NAMALWA (cell line): ENCODE data around the gene ANAPC10.
"Not testable (repeated sequence)": the region's sequence is repeated elsewhere in the genome, so short reads cannot be mapped to it uniquely, and the experiment has no call there.

Experiments
- DNase-seq: peaks from one replicate; pipeline ENCODE4 v3.0.0-alpha.2; 2015; ENCODE audit warnings: low spot score

ANAPC10 gene, protein sequence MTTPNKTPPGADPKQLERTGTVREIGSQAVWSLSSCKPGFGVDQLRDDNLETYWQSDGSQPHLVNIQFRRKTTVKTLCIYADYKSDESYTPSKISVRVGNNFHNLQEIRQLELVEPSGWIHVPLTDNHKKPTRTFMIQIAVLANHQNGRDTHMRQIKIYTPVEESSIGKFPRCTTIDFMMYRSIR

DNA sequence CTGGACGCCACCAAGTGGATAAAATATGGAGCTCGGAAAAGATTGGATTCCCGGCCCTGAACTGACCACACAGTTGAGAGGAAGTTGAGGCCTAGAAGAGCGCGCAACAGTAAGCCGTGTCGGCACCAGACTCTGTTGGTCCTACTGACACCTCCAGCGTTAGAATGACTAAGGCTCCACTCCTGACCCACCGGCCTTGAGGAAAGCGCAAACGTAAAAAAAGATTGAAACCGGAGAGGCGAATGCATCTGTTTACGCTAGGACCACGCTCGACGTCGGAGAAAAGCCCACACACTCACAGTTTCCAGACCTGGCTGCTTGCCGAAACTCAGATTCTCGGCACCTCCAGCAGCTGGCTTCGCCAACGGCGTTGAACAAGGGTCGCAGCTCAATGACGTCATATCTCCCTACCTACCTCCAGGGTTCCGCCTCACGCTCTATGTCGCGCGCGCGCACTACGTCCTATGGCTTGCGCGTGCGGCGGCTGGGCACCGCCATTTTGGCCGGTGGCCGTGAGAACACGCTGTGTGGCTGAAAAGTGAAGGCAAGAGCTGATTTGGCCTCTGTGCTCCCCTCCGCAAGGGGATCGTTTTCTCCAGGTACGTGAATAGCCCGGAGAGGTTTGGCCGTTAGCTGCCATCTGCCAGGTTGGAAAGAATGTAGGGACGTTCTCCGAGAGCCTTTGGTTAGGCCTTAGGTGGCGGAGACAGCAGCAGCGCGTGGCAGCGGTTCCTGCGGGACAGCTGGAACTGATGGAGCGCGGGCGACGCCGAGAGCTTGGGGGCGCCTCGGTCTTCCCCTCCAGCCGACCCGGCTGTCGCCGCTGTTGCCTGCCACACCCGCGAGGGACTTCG is at the start of gene ANAPC10, which contains the start of gene ABCE1:
Gene ANAPC10 (minus strand): TSS at position 376 of the 854 bp plus-strand sequence. CDS start 2,097 bp downstream, outside the sequence.
Gene ABCE1 (plus strand): TSS at position 491 of the 854 bp plus-strand sequence. CDS start 6,102 bp downstream, outside the sequence.
- DNase-seq = peak; percentile 99

DNA sequence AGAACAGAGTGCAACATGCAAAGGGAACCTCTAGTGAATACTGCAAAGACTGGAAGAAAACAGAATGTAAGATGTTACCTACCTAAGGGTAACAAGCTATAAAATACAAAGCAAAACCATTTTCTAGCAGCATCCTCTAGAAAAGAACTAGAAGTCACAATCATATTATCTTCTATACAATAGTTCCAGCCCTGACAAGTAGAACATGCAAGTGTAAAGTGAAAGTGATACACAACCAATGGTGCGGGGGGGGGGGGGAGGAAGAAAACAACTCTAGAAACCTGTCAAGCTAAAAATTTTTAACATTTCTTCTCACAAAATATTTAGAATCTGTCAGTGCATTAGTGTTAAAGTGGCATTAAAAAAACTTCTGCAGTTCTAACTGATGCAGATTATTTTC is 38.2 kb upstream of the ANAPC10 start:
- not testable (repeated sequence) for DNase-seq

DNA sequence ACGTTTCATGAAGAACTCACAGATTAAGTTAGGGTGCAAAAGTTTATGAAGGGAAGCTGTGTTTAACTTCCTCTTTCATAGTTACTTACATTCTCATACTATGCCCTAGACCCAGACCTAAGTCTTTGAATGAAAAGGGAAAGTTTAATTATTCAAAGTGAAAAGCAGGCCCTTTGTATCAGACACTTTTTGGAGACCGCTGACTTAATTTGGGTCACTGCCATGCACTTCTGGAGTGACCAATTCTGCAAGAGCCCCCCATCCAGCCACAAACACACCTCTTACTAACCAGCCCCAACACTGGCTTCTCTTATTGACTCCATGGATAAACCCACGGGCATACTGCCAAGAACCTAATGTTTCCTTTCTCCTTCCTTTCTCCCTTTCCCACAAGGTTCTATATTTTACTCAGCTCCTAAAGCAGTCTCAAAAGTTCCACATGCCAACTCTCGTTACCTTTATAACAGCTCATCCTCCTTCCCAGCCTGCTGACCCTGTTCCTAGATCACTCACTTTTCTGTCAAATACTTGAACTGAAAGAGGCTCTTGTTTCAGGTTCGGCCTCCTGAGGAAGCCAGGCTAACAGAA is 34.6 kb upstream of the ANAPC10 start:
- peak; percentile 44 for DNase-seq

DNA sequence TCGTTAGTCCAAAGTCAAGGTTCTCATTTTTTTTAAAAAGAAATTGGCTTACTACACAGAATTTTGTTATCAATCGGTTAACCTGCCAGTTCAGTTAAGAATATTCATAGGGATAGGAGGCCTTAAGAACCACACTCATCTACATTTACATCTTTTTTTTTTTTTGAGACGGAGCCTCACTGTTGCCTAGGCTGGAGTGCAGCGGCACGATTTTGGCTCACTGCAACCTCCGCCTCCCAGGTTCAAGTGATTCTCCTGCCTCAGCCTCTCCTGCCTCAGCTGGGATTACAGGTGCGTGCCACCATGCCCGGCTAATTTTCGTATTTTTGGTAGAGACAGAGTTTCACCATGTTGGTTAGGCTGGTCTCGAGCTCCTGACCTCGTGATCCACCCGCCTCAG is 33.9 kb upstream of the ANAPC10 start:
- no peak for DNase-seq

DNA sequence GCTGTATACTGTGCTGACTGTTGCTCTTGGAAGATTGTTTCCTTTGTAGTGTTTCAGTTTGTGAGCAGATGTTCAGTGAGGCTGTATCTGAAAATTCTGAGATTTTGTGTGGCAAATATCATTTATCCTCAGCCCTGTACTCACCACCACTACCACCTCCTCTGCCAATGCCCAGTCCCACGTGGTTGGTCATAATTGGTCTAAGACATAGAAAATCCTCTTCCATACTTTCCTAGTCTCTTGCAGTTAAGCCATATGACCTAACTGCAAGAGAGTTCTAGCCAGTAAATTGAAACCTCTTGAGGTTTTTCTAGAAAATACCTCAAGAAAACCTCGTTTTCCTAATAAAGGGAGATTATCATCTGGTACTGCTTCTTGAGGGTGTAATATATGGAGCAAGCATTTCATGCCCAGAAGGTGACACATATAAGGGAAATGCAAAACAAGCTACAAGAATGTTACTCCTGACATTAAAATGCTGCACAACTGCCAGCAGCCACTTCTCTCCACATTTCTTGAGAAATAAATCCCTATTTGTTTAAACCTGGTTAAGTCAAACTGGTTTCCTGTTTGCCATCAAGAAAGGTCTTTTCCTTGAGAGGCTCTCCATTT is 32.9 kb upstream of the ANAPC10 start:
- DNase-seq = peak; percentile 19

DNA sequence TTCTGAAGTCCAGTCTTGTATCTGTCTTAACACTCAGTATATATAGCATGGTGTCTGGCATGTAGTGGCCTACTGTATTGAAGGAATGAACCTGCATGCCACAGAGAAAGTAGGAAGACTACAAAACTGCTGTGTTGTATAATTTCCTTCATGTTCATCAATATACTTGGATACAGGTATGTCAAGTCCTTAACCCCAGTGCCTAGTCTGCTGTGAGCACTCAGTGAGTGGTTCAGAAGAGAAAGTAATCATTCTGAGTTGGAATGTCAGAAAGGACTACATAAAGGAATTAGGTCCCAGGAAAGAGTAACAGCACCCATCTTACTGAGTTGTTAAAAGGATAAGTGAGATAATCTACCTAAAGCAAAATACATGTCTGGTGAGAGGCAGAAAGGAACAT is 32.1 kb upstream of the ANAPC10 start:
- DNase-seq = peak; percentile 14

DNA sequence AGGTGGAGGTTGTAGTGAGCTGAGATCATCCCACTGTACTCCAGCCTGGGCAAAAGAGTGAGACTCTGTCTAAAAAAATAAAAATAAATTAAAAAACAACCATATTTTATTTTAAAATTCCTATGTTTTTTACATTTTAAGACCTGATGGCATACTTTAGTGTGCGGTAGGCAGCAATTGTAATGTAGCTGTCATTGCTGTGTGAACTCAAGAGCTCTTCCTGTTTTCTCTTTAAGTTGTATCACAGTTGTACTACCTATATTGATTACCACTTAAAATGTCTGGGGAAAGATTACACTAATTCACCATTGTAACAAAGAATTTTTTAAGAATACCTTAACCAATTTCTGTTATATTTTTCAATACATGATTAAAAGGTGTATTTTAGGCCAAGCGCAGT is 27.4 kb upstream of the ANAPC10 start:
- no peak for DNase-seq

DNA sequence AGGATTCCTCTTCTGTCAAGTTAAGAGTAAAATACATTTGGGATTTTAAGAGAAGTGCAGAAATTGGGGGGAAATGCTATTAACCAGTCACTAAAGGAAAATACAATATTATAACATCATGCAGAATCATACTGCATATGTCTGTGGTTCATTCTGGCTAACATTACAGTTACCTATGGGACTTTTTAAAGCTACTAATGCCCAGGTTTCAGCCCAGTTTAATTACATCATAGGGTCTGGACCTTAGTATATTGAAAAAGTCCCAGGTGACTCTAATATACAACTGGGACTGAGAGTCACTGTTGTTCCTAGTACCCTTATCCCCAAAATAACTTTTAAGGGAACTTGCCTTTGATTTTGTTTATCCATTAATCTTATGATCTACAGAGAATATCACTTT is 10.1 kb upstream of the ANAPC10 start:
- DNase-seq = no peak

DNA sequence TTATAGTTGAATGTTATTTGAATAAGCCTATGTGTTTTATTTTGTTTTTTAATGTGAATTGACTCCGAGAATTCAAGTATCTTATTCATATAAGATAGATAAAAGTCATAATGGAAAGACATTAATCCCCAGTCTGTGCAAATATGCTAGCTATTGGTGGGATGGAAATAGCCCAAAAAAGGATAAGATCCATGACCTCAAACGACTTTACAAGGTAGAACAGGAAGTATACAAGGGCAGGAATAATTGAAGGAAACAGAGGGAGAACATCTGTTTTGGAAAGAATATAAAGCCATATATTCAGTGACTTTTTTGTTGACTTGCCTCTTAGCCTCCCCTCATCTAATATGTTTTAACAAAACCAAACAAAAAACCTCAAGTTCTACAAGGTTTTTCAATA is 9.1 kb upstream of the ANAPC10 start:
- DNase-seq = no peak

DNA sequence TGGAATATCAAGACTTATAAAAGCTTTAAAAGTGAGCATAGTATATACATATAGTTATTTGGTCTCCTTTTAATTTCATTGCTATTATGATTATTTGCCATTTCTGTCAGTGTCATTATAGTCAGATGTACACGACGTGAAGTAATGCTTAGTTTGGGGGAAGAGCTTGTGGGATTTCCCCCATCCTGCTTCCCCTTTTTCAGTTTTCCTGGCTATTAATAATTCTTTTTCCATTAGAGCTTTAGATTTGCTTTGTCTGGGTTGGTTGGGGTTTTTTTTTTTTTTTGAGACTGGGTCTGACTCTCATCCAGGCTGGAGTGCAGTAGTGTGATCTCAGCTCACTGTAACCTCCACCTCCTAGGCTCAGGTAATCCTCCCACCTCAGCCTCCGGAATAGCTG is 5.5 kb upstream of the ANAPC10 start:
- DNase-seq = no peak

DNA sequence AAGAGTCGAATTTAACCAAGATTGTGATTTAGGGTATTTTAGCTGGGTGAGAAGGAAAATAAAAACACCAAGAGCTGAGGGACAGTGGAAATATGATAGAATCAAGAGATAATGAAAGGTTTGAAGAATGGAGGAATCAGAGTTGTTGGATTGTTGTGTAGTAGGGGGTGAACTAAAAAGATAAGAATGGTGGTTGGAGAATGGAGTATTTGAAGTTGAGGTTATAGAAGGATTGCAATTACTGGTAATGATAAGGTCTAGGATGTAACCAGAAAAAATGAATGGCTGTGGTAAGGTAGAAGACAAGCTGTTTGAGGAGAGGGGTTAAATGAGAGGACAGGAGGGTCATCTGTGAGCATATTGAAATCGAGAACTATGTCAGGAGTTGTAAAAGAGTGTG is 4.6 kb upstream of the ANAPC10 start:
- no peak for DNase-seq

DNA sequence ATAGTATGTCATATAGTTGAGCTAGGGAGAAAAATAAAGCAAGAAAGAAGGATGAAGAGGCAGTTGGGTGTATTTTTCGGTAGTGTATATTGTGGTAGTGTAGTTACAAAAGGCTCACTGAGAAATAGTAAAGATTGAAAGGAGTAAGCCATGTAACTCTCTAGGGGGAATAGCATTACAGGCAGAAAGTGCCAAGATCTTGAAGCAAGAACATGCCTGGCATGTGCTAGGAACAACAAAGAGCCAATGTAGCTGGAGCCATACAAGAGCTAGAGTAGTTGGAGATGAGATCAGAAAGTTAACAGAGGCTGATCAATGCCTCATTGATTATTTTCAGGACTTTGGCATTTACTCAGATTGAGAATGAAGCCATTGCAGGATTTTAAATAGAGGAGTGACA is 3.1 kb upstream of the ANAPC10 start:
- DNase-seq = no peak

DNA sequence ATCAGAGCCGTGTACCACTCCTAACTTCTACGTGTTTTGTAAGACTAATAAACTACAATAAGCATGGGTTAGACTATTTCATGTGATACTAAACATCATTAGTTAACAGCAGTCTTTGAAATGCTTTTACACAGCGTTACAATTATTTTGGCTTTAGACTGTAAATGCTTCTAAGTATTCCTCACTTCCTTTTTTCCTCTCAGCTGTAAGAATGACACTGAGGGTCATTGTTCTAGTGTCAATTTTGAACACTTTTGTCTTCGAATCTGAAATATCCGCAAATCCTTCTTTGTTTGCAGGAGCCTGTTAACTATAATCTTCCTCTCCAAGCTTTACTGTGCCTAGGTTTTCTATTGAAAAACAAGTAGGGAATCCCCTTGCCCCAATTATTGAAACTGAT is 1.7 kb upstream of the ANAPC10 start:
- DNase-seq = peak; percentile 48

DNA sequence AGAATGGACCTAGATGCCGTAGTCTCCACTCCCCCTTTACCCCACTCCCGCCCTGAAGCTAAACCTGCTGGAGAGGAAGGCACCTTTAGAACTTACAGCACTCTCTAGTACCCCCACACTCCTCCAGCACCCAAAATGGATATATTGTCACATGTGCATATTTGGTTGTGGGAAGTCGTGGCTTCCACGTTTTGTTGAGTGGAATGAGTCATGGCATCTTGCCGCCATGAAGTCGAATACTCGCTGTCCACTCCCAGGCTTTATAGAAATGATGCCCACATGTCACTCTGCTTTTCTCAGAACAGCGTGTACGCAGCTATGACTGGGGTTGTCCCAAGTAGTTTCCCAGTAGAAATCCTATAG is 660 bp upstream of the ANAPC10 start:
- peak; percentile 65 for DNase-seq

DNA sequence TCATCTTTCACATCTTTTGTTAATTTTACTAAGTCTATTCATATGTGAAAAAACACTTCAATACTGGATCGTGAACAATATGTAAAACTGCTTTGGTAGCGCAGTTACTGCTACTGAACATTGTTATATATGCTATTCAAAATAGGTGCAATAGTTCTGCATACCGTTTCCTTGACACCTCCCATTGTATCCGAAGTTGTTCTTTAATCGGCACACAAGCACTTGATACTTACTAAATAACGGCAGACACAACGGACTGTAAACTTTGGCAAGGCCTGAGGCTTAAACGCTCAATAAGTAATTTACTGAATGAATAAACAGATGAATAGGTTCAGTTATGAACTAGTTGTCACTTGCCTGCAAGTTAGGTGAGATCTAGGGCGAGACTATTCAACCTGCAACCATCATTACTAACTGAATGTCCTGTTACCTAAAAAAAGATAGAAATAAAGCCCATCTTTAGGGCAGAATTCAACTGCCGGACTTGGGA is 620 bp downstream of the ANAPC10 start:
- no peak for DNase-seq

DNA sequence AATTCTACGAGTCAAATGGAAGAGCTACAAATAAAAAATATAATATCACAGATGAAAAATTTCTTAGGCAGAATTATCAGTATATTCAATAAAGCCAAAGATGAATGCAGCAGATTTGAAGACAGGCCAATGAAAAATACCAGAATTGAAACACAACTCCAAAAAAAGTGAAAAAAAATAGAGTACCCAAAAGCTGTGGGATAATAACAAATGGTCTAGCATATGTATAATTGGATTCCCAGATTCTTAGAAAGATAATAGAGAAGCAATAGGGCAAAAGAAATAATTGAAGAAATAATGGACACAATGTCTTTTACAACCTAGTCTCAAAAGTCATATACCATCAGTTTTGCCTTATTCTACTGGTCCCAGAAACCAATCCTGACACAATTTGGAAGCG is 4.4 kb downstream of the ANAPC10 start:
- no peak for DNase-seq

DNA sequence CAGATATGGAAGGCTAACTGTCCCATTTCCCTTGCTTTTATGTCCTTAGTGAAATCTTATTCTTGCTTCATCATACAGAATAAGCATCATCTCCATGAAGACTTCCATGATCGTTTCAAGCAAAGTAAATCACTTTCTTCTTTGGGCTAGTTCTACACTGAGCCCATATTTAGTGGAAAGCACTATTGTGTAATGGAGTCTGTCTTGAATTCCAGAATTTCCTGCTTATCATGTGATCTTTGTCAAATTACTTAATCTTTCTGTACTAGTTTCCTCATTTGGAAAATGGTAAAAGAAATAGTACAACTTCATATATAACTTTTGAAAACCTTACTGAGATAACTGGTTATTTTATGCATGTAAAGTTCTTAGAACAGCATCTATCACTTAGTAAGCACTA is 7.6 kb downstream of the ANAPC10 start:
- no peak for DNase-seq

DNA sequence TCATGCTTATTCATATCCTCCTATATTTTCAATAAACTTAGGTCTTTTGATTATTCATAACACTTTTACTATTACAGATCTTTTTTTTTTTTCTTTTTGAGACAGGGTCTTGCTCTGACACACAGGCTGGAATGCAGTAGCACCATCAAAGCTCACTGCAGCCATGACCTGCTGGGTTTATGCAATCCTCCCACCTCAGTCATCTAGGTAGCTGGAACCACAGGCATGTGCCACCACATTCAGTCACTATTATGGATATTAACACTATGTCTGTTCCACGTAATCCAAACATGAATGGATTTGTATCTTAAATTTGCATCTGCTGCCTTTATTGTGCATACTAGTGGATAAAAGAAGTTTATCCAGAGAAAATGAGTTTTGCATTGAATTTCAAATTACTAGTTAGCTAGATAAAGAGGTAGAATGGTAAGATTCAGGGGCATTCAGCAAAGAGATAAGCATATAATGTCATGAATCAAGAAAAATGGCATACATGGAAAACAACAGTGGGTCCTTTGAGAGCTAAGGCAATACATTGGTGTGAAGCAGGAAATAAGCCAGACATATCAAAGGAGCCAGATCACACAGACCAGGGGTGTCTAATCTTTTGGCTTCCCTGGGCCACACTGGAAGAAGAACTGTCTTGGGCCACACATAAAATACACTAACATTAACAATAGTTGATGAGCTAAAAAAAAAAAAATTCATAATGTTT is 13.9 kb downstream of the ANAPC10 start:
- DNase-seq = no peak

DNA sequence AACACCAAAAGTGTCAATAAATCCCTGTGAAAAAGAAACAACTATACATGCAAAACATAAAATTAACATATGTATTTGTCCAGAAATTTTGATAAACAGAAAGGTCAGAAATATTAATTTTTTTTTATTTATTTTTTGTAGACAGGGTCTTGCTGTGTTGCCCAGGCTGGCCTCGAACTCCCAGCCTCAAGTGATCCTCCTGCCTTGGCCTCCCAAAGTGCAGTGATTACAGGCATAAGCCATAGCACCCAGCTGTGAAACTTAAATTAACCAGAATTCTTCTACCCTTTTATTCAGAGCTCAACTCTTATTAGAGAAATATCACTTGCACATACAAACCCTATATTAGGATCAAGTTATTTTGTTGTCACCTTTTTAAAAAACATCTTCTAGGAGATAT is 16.2 kb downstream of the ANAPC10 start:
- DNase-seq = no peak

DNA sequence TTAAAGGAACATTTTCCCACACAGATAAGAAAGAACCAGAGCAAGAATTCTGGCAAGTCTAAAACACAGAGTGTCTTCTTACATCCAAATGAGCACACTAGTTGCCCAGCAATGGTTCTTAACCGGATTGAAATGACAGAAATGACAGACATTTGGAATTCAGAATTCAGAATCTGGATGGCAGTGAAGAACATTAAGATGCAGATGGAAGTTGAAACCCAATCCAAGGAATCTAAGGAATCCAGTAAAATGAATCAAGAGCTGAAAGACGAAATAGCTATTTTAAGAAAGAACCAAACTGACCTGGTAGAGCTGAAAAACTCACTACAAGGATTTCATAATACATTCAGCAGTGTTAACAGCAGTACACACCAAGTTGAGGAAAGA is 21.5 kb downstream of the ANAPC10 start:
- DNase-seq = no peak

DNA sequence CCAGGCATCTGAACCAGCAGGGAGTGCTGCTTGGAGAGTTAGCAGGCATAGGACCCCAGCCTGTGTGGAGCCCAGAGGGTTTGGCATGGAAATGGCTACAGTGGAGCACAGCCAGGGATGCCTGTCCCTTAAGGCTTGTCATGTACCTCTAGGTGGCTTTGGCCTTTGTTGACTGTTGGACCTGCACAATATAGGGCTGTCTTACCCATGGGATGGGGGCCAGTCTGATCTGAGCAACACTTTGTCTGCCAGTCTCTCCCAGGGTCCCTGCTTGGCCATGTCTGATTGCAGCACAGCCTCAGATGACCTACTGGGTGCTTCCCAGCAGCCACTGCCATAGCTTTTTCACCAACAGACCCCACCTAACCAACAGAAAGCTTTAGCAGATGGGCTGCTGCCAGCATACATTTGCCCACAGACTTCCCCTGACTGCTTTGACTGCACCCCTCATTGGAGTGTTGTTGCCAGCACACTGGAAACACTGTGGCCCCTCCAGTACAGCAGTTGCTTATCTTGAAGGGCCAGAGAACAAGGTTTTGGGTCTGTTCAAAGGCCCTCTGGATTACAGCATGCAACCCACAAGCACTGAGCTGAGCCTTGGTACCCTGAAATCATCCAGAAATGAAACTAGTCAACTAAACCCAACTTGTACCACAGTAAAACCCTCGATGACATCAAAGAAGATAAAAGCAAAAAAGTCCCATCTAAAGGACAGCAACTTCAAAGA is 22.1 kb downstream of the ANAPC10 start:
- DNase-seq = no peak
